K562 (cell line): ENCODE data around the gene LYSMD4. TPM values are rescaled to one million over a fixed set of nuclear protein-coding genes. Genes with fewer than 3 reads are reported as not detected.

ENCODE experiments used
- ATAC-seq: fragments of 200-7000 bp; cut with Tn5 transposase; 3 replicates; pipeline ENCODE4 v1.9.1; 2020; ENCODE audit warnings: moderate library complexity
- Bru-seq: library from RNA; stranded (reverse); fragments of 400-500 nt; gene quantifications from one replicate; lab custom pipeline; 2021; lab: Mats Ljungman, UMichigan
- BruChase-seq, 2 experiments: library from RNA; stranded (reverse); fragments of 400-500 nt; gene quantifications; one replicate each; lab custom pipeline; 2021; lab: Mats Ljungman, UMichigan
- BruUV-seq: library from RNA; stranded (reverse); fragments of 400-500 nt; replicated peaks from 2 replicates; lab custom pipeline; 2021; lab: Mats Ljungman, UMichigan
- CTCF ChIA-PET: fragments of 300-600 bp; formaldehyde crosslinking; extraction: SDS; loops from one replicate; lab custom pipeline; 2021; ENCODE audit warnings: low intra/inter-chr PET ratio; lab: Yijun Ruan, JAX
- POLR2A ChIA-PET: fragments of 300-600, 350-650 bp; sonication (Branson Sonifier 250); formaldehyde crosslinking; extraction: SDS; loops from one replicate; lab custom pipeline; 2021; ENCODE audit warnings: antibody characterized with exemption, inconsistent platforms; lab: Yijun Ruan, JAX
- DNase-seq, 4 experiments: peaks; one replicate each; pipeline versions ENCODE4 v3.0.0 to v3.0.0-alpha.2; 2011 to 2018; ENCODE audit warnings: low spot score in 3 of 4, mixed read lengths in 3 of 4; ENCODE audit errors: extremely low read depth in 1 of 4
- FAIRE-seq: peaks from 2 replicates; lab custom pipeline; 2011; peaks lifted over from hg19 to GRCh38; lab: Jason Lieb, UNC
- H2AFZ ChIP-seq: 2 replicates; pipeline ENCODE4 v1.6.0; 2011; ENCODE audit warnings: low read depth, low read length, control low read depth, inconsistent platforms
- H3K27ac ChIP-seq: fragments of 200-600 bp; 3 replicates; pipeline ENCODE4 v1.8.0; 2011; ENCODE audit warnings: low read depth, mild to moderate bottlenecking, control low read depth, inconsistent platforms, low read length, moderate library complexity, mixed read lengths; ENCODE audit errors: extremely low read depth
- H3K27me3 ChIP-seq, 2 experiments: fragments of 300-600 bp in 1 of 2; 2 replicates in 1 of 2; 3 replicates in 1 of 2; pipeline versions ENCODE4 v1.6.0 to v1.8.0; 2011; ENCODE audit warnings: inconsistent platforms in 2 of 2, low read length in 2 of 2, mild to moderate bottlenecking in 1 of 2, mixed read lengths in 1 of 2, moderate library complexity in 1 of 2; ENCODE audit not compliant: control insufficient read depth in 2 of 2, insufficient read depth in 2 of 2
- H3K36me3 ChIP-seq: fragments of 300-600 bp; 3 replicates; pipeline ENCODE4 v1.8.0; 2011; ENCODE audit warnings: mild to moderate bottlenecking, low read length, inconsistent platforms; ENCODE audit not compliant: control insufficient read depth, insufficient read depth
- H3K4me1 ChIP-seq, 2 experiments: fragments of 200-600 bp in 1 of 2; replicated peaks in 1 of 2; 2 replicates in 1 of 2; 3 replicates in 1 of 2; pipeline versions ENCODE4 v1.5.1 to v1.8.0; 2011; ENCODE audit warnings: inconsistent platforms in 2 of 2, low read length in 2 of 2, mild to moderate bottlenecking in 1 of 2, mixed read lengths in 1 of 2, moderate library complexity in 1 of 2; ENCODE audit not compliant: control insufficient read depth in 2 of 2, insufficient read depth in 2 of 2
- H3K4me2 ChIP-seq: 2 replicates; pipeline ENCODE4 v1.6.1; 2011; ENCODE audit warnings: low read length, control low read depth, inconsistent platforms, mixed read lengths; ENCODE audit not compliant: insufficient read depth
- H3K4me3 ChIP-seq: fragments of 200-600 bp; sonication (generic), shearing (Covaris generic); 2 replicates; pipeline ENCODE4 v1.5.1; 2016; ENCODE audit warnings: control low read depth, inconsistent platforms
- H3K79me2 ChIP-seq: fragments of 200-600 bp; 3 replicates; pipeline ENCODE4 v1.8.0; 2011; ENCODE audit warnings: low read length, inconsistent platforms; ENCODE audit not compliant: control insufficient read depth, insufficient read depth
- H3K9ac ChIP-seq, 2 experiments: 2 replicates each; pipeline versions ENCODE4 v1.6.0 to v1.6.1; 2011; ENCODE audit warnings: low read depth in 2 of 2, low read length in 2 of 2, control low read depth in 1 of 2, inconsistent platforms in 1 of 2, mild to moderate bottlenecking in 1 of 2, mixed read lengths in 1 of 2; ENCODE audit not compliant: insufficient read depth in 1 of 2
- H3K9me1 ChIP-seq: one replicate; pipeline ENCODE4 v1.6.0; 2011; ENCODE audit warnings: inconsistent platforms, mild to moderate bottlenecking, low read length, moderate library complexity; ENCODE audit not compliant: control insufficient read depth, insufficient read depth
- H3K9me3 ChIP-seq: replicated peaks from 2 replicates; pipeline ENCODE4 v1.5.1; 2011; ENCODE audit warnings: low read depth, low read length, inconsistent platforms; ENCODE audit not compliant: control insufficient read depth, insufficient read depth
- H4K20me1 ChIP-seq: replicated peaks from 2 replicates; pipeline ENCODE4 v1.6.1; 2011; ENCODE audit warnings: low read length, inconsistent platforms, mixed read lengths; ENCODE audit not compliant: control insufficient read depth, insufficient read depth
- ARID4B ChIP-seq: sonication (generic); formaldehyde crosslinking; IDR thresholded peaks from 2 replicates; pipeline ENCODE4 v1.8.0; 2022; ENCODE audit warnings: mild to moderate bottlenecking, missing genetic modification reagents
- POLR2H ChIP-seq: IDR thresholded peaks from 2 replicates; pipeline ENCODE4 v1.6.1; 2016; ENCODE audit warnings: missing genetic modification characterization, low read depth, mild to moderate bottlenecking, control low read depth, missing compliant biosample characterization, moderate library complexity
- PRDM10 ChIP-seq: fragments of 450-650 bp; IDR thresholded peaks from 2 replicates; pipeline ENCODE4 v1.6.1; 2018; ENCODE audit not compliant: partially characterized antibody
- PURB ChIP-seq: sonication (generic); formaldehyde crosslinking; IDR thresholded peaks from 2 replicates; pipeline ENCODE4 v1.9.0; 2021; ENCODE audit warnings: low read depth, mild to moderate bottlenecking, missing genetic modification reagents
- RNF2 ChIP-seq: sonication (generic); IDR thresholded peaks from 2 replicates; pipeline ENCODE4 v1.6.1; 2016
- WGBS: fragments of 100-300 bp; shearing (Covaris generic); methylation state at CpG from one replicate; pipeline ENCODE4 v1.1.6; 2016; ENCODE audit warnings: low coverage, mixed read lengths; ENCODE audit not compliant: insufficient coverage; ENCODE audit errors: missing lambda C conversion rate; 5-methylcytosine and 5-hydroxymethylcytosine counted together
- in situ Hi-C: fragments of 300-500 bp; cut with MboI; formaldehyde crosslinking; loops from 4 replicates; pipeline ENCODE4 v1.15.0; 2018; ENCODE audit warnings: inconsistent platforms, mixed read lengths
- intact Hi-C: fragments of 100-400 bp; cut with micrococcal nuclease; formaldehyde crosslinking; loops from 2 replicates; pipeline ENCODE4 v1.14.2; 2022
- long read RNA-seq, 3 experiments: library from polyadenylated mRNA in 2 of 3; library from RNA in 1 of 3; unstranded in 2 of 3; stranded (forward) in 1 of 3; transcript quantifications; one replicate each; pipeline ENCODE4 v2.0.0, GENCODE V29; 2019 to 2022
- polyA minus RNA-seq, 3 experiments: library from RNA; depleted of rRNA, polyadenylated mRNA; stranded (reverse); fragments of >200 nt; gene quantifications; 2 replicates each; pipeline ENCODE4 v1.2.3, GENCODE V29; 2011
- polyA plus RNA-seq, 8 experiments: library from polyadenylated mRNA; depleted of rRNA in 4 of 8; stranded (reverse) in 5 of 8; unstranded in 3 of 8; fragments of >200 nt; fragmentation: Nextera tagmentation in 2 of 8; fragmentation: Illumina TruSeq in 1 of 8; extraction: Ambion mirVana in 2 of 8; extraction: Trizol in 1 of 8; gene quantifications; 2 replicates each; pipeline versions ENCODE4 v1.2.1 to v1.2.3, GENCODE V29; 2011 to 2014; ENCODE audit warnings: inconsistent platforms in 1 of 8, missing spikeins in 1 of 8
- total RNA-seq, 7 experiments: library from RNA; depleted of rRNA in 6 of 7; stranded (reverse); fragments of >200 nt in 6 of 7; fragmentation: Illumina TruSeq in 2 of 7; extraction: Trizol in 2 of 7; gene quantifications; 2 replicates each; pipeline versions ENCODE4 v1.2.1 to v1.2.3, GENCODE V29; 2011 to 2021; ENCODE audit warnings: low replicate concordance in 1 of 7

Gene LYSMD4
- total RNA-seq (2011; cell fraction: chromatin; rRNA removed; ENCODE audit: low replicate concordance) = 5.3 and 7.1 TPM in 2 replicates
- 4.5 and 6.3 TPM in 2 replicates for total RNA-seq (2011; cell fraction: nucleolus; rRNA removed)
- 5.5 and 6.3 TPM in 2 replicates for total RNA-seq (2011; cell fraction: nucleoplasm; rRNA removed)
- total RNA-seq (2014; rRNA removed) (2.2 and 3.2 TPM in 2 replicates), total RNA-seq (2014; rRNA removed; fragmentation: Illumina TruSeq; extraction: Trizol) (1.6 and 2.0 TPM in 2 replicates), total RNA-seq (2015; rRNA removed; fragmentation: Illumina TruSeq; extraction: Trizol) (1.6 and 1.7 TPM in 2 replicates), total RNA-seq (2021) (2.1 and 2.3 TPM in 2 replicates), polyA plus RNA-seq (2011; rRNA removed) (2.2 and 2.3 TPM in 2 replicates), polyA plus RNA-seq (2014; fragmentation: Illumina TruSeq; extraction: Trizol) (2.0 and 2.3 TPM in 2 replicates), polyA plus RNA-seq (2014; fragmentation: Nextera tagmentation; extraction: Ambion mirVana) (under 1 TPM; 0.46 to 0.70 TPM), polyA plus RNA-seq (2014; rRNA removed) (3.1 and 4.2 TPM in 2 replicates), polyA minus RNA-seq (2011; rRNA and poly(A)+ RNA removed) (1.2 and 1.8 TPM in 2 replicates), Bru-seq, nascent RNA (percentile 50 among the genes with signal in this experiment), BruChase-seq, experiment 1, labeled RNA remaining after a 2-hour chase (percentile 42 among the genes with signal in this experiment), BruChase-seq, experiment 2, labeled RNA remaining after a 6-hour chase (percentile 43 among the genes with signal in this experiment)
- polyA plus RNA-seq (2011; cell fraction: cytosol; rRNA removed) = 2.3 and 2.5 TPM in 2 replicates
- 7.7 and 9.7 TPM in 2 replicates for polyA plus RNA-seq (2011; cell fraction: nucleus; rRNA removed)
- 2.5 and 3.7 TPM in 2 replicates for polyA plus RNA-seq (2012)
- polyA minus RNA-seq (2011; cell fraction: cytosol; rRNA and poly(A)+ RNA removed) = 0.64 and 1.9 TPM in 2 replicates
- 3.1 and 4.2 TPM in 2 replicates for polyA minus RNA-seq (2011; cell fraction: nucleus; rRNA and poly(A)+ RNA removed)
- long read RNA-seq, experiment 1, transcript LYSMD4-210 (2 exons, 2,431 nt) = major isoform, 6 of 16 reads
- long read RNA-seq, experiment 1, partial matches to known transcripts = 0 of 16 reads
- long read RNA-seq, experiment 1, other reads (novel, unspliced or antisense) = 9 of 16 reads
- long read RNA-seq, experiment 2, partial matches to known transcripts = 0 of 4 reads
- long read RNA-seq, experiment 2, other reads (novel, unspliced or antisense) = 3 of 4 reads
- long read RNA-seq, experiment 3, partial matches to known transcripts = 0 of 3 reads
- long read RNA-seq, experiment 3, other reads (novel, unspliced or antisense) = 1 of 3 reads

GRCh38 chr15:99733268-99734039, at the start of gene LYSMD4:
TSS of gene LYSMD4 (minus strand) at chr15:99733437. CDS start at chr15:99731999, 1,438 bp downstream.
- no peaks in the 10 kb centered on the region for H3K36me3 ChIP-seq
- ChIA-PET CTCF (no interaction called here), POLR2A (interaction anchor here (0.5 to 1.0 kb wide), 6 partner anchors 8 to 292 kb away, joined by 3 read pairs; no protein-coding TSS in a partner anchor)
- no peaks in the 10 kb centered on the region for H4K20me1 ChIP-seq
- peaks cover 0 to 8% of the 10 kb centered on the region in 2 experiments; a peak in 1 of 5 replicates for H3K27me3 ChIP-seq
- H3K27ac ChIP-seq = peak within 1 kb of the TSS; percentile 63; the same call in 2 of the 3 replicates
- H3K79me2 ChIP-seq = no peaks in the 10 kb centered on the region
- intact Hi-C loops = no loop called here
- no peaks in the 10 kb centered on the region for H3K9me3 ChIP-seq
- H3K9me1 ChIP-seq = no peaks in the 10 kb centered on the region
- peak within 1 kb of the TSS; percentile 49 for H3K4me2 ChIP-seq
- peaks cover 3 to 19% of the 10 kb centered on the region in 2 experiments; a peak in 3 of 5 replicates for H3K4me1 ChIP-seq
- WGBS = 42% methylated on average over 18 of the region's 69 CpGs
- H3K9ac ChIP-seq = peak within 1 kb of the TSS; percentile 43 to 85; a peak in 3 of 4 replicates
- peak; percentile 98 for ATAC-seq
- BruUV-seq = no TSS peak
- in situ Hi-C loops = loop anchor here (25.0 kb wide), 1 partner anchor 446 kb away; no protein-coding TSS in a partner anchor
- DNase-seq = peak; percentile 85 to 90 (median 89)
- H2AFZ ChIP-seq = peak within 1 kb of the TSS; percentile 78
- FAIRE-seq = no peak
- H3K4me3 ChIP-seq = peak within 1 kb of the TSS; percentile 43
- TF ChIP-seq PRDM10 (no peak), ARID4B (CRISPR knock-in tag) (no peak), RNF2 (no peak), PURB (CRISPR knock-in tag) (no peak), POLR2H (tag) (no peak)
